HG02852 (cell line): ENCODE data around the gene TRIM3.
"Not testable (repeated sequence)": the region's sequence is repeated elsewhere in the genome, so short reads cannot be mapped to it uniquely, and the experiment has no call there.

Experiments
- ATAC-seq: cut with Tn5 transposase; IDR thresholded peaks from one replicate; pipeline ENCODE4 v1.9.1; 2021; ENCODE audit warnings: mild to moderate bottlenecking, moderate library complexity; ENCODE audit not compliant: unreplicated experiment

Gene TRIM3

GRCh38 chr11:6473451-6474412, at the start of gene TRIM3:
Gene TRIM3 (minus strand): TSS chr11:6473941. CDS start chr11:6465695, 8,246 bp downstream.
- ATAC-seq, result peak; percentile 72

GRCh38 chr11:6523253-6523652, 49.5 kb upstream of the TRIM3 start:
- no peak for ATAC-seq

- not testable (repeated sequence) for ATAC-seq
Measured at GRCh38 chr11:6521946-6522345, 48.2 kb upstream of the TRIM3 start.

- ATAC-seq, result no peak
Measured at GRCh38 chr11:6520265-6520664, 46.5 kb upstream of the TRIM3 start.

GRCh38 chr11:6516865-6517264, 43.1 kb upstream of the TRIM3 start:
- ATAC-seq, result no peak

- ATAC-seq, result no peak
Measured at GRCh38 chr11:6505577-6506240, 32.0 kb upstream of the TRIM3 start.

GRCh38 chr11:6504166-6504565, 30.4 kb upstream of the TRIM3 start:
- ATAC-seq, result no peak

GRCh38 chr11:6502382-6502781, 28.6 kb upstream of the TRIM3 start:
- ATAC-seq, result no peak

- ATAC-seq, result no peak
Measured at GRCh38 chr11:6498544-6498943, 24.8 kb upstream of the TRIM3 start.

- no peak for ATAC-seq
Measured at GRCh38 chr11:6498121-6498520, 24.4 kb upstream of the TRIM3 start.

GRCh38 chr11:6497069-6497839, 23.5 kb upstream of the TRIM3 start, which contains the start of gene DNHD1:
Gene DNHD1 (plus strand): TSS chr11:6497280. CDS start chr11:6498216, 936 bp downstream.
- ATAC-seq, result no peak

- no peak for ATAC-seq
Measured at GRCh38 chr11:6489306-6489705, 15.6 kb upstream of the TRIM3 start.

GRCh38 chr11:6488821-6489220, 15.1 kb upstream of the TRIM3 start:
- ATAC-seq, result no peak

GRCh38 chr11:6488342-6488741, 14.6 kb upstream of the TRIM3 start:
- no peak for ATAC-seq

- no peak for ATAC-seq
Measured at GRCh38 chr11:6486938-6487337, 13.2 kb upstream of the TRIM3 start.

GRCh38 chr11:6486256-6486655, 12.5 kb upstream of the TRIM3 start:
- ATAC-seq, result no peak

- no peak for ATAC-seq
Measured at GRCh38 chr11:6485661-6486060, 11.9 kb upstream of the TRIM3 start.

- no peak for ATAC-seq
Measured at GRCh38 chr11:6483015-6483414, 9.3 kb upstream of the TRIM3 start.

- no peak for ATAC-seq
Measured at GRCh38 chr11:6482441-6482840, 8.7 kb upstream of the TRIM3 start.

- no peak for ATAC-seq
Measured at GRCh38 chr11:6481924-6482275, 8.2 kb upstream of the TRIM3 start.
